Measurements from ENCODE around the gene FDX1.

The FDX1 gene

DNA sequence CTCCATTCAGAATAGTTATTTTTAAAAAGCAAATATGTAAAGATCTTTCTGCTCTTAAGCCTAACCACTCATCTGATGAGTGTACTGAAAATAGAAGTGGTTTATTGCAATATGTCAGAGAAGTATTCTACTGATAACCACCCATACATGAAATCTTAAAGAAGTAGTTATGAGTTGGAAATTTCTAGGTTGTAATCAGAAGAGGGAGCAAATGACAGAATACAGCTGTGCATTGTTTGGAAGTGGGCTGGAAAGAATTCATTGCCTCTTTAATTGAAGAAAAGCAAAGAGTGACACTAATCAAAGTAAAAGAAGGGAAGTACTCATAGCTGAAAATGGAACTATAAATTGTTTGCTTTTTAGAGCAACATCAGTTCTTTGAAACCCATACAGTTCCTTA, 39.4 kb downstream of the FDX1 start:
- no peak for DNase-seq

DNA sequence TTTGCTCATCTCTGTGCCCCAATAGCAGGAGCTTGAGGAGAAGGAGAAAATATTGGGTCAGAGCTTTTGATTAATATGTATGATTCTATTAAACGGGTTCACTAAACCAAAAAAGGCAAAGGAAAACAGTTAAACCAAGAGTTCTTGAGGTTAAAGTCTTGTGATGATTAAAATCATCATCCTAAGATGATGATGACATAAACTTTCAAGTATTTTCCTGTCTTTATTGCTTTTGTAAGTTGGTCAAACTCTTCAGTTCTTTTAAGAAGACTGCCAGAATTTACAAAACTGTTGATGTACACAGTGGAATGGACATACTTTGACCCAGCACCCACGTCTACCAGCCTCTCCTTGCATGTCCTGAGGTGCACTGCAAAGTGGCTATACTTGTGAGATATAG, 41.0 kb downstream of the FDX1 start:
- DNase-seq = no peak

DNA sequence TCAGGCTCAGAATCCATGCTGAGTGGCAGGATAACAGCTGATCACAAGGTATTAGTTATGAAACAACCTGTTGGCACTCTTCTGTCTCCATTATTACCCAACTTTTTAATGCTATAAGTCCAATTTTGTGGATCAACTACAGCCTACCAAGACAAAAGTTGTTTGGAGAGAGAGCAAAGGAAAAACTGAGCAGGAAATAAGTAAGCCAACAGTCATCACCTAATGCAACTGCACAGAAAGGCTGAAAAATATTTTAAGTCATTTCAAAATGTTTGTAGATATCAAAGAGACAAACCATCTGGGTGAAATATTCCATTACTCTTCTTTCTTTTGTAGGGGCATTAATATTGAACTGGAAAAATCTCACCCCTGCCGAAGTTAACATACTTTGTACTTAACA, 41.6 kb downstream of the FDX1 start:
- DNase-seq = no peak

DNA sequence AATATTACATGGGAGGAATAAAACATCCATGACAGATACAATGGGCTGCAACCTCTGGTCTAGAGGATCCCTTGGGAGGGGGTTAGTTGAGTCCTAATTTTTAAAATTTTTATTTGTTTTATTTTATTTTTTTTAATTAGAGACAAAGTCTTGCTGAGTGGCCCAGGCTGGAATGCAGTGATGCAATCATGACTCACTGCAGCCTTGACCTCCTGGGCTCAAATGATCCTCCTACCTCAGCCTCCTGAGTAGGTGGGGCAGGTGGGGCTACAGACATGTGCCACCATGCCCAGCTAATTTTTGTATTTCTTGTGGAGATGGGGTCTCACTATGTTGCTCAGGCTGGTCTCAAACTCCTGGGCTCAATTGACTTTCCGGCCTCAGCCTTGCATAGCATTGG, 43.1 kb downstream of the FDX1 start:
- no peak for DNase-seq

DNA sequence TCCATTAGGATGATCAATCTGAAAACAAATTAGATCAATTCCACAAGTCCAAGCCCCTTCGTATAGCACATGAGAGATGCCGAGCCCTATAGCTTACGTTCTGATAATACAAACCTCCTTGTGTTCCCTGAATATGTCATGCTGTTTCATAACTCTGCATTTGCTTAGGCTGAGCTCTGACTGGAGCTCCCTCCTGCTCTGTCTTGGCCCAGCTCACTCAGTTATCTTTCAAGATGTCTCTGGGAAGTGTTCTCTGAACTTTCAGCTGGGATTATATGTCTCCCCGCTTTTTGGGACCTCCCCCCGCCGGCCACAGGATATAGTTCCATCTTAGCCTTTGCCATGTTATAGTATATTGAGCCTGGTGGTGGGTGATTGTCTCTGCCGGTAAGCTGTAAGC, 44.0 kb downstream of the FDX1 start:
- DNase-seq = no peak

DNA sequence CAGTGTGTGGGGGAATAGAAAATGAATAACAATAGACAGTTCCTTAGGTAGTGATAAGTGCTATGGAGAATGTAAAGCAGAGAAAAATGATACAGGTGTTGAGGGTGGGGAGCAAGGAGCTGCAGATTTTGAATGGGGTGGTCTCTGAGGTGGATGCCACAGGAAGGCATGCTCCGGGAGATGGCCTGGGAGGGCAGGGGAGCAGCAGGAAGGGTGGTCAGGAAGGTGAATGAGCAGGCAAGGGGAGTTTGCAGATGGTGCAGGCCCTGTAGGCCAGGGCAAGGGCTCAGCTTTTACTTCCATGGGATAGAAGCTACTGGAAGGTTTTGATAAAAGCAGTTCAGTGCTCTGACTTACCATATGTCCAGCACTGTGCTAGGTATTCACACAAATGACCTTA, 44.8 kb downstream of the FDX1 start:
- DNase-seq = no peak

DNA sequence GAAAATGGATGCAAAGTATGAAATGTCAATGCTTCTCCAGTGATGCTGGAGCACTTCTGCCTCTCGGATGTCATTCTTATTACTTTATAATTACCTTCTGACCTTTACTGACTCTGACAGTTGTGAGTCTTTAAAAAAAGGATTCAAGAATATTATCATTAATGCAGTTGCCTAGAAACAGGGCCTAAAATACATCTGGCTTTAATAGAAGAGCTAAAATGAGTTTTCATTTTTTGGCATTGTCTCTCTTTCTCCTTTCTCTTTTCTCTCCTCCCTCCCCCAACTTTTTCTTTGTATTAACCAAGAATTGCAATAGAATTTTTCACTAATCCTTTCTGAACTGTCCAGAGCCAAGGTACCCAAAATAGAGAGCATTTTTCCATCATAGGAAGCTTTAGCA, 45.9 kb downstream of the FDX1 start:
- DNase-seq = no peak

DNA sequence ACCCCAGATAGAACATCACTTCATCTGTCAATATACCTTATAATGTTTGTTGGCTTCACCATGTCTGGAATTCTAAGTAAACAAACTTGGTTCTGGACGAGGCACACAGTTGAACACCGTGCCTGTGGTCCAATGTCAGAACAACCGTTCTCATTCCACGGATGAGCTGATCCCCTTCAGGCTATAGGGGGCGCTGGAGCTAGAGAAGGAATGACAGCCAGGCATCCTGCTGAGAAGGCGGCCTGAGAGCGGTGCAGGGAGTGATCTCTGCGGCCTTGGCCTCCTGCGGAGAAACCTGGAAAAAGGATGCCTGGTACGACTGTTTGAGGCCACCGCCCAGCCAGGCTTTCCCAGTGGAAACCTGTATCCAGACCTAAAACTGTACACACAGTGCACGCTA, 48.7 kb downstream of the FDX1 start:
- no peak for DNase-seq

DNA sequence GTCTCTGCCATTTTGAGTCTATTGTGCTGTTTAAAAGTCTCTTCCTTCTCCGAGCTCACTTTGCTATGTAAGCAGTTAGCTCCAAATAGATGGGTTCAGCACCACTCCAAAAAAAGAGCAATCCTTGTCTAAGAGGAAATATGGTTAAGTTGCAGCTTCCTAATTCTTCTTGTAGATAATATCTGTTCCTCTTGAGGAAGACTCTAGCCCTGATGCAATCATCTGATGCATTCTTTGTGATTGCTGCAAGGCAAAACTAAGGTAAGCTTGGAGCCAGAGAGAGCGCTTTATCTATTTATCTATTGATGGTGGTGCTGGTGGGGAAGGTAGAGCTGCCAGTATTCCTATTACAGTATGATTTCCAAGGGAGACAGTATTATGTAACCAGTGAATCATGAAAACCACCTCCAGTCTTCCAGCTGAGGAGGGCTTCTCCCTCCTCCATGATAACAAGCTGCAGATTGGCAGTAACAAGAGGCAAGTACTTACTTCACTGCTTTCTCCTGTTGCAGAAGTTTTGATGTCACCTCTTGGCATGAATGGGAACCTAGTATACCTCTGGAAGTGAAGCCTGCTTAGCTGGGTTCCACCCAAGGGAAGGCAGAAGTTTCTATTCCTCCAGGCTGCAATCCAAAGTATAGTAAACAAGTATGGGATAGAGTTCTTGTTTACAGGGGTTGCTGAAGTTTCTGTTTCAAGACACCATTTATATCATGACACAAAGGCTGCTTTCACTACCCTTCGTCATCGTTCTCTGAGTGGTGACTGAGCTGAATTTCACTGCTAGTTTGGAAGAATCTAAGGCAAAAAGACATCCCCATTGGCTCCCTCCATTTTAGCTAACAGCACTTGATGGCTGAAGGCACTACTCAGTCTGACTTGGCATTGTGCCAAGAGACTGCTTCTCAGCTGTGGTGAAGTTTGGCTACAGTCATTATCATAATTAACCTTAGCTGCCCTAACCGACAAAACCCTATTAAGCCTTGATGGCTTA, 49.7 kb downstream of the FDX1 start:
- DNase-seq = peak; percentile 45 to 52

DNA sequence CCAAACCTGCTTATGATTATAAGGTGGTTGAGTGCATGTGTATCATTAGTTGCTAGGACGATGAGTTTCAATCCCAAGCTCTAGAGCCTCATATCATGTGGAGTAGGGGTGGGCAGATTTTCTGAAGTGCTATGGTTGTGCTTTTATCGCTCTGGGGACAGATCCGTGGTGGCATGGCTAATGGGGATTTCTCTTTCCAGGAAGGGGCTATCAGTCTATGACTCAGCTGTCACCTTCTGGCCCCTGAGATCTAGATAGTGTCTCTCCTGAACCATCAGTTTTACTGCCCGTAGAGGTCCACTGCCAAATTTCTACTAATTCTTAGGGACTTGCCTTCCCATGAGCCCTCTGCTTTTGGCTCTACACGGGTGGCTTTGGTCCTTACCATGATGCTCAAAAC, 51.8 kb downstream of the FDX1 start:
- no peak for DNase-seq

DNA sequence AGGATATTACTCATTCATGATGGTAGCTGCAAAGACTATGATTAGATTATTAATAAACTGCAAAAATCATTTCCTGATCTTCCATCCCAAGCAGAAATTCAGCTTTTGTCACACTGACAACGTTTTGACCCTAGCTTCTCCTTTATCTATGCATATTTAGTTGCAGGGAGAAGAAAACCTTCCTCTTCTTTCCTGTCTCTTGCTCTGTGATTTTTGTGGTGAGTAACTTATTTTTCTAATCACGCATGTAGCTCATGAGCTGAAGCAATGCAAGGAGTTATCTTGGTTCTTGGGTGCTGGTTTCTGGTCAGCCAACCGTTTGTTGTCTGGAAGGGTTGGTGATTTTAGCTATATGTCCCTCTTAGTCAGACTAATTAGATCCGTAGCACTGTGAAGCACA, 56.4 kb downstream of the FDX1 start:
- no peak for DNase-seq

DNA sequence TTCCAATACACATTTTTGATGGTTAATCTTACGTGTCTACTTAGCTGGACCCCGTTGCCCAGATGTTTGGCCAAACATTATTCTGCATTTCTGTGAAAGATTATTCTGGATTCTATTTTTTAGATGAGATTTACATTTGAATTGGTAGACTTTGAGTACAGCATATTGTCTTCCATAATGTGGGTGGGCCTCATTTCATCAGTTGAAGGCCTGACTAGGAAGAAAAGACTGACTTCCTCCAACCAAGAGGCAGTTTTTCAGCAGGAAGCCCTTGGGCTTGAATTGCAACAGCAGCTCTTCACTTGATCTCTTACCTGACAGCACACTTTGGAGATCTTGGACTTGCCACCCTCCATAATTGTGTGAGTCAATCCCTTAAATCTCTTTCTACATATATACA, 58.7 kb downstream of the FDX1 start:
- DNase-seq = no peak

DNA sequence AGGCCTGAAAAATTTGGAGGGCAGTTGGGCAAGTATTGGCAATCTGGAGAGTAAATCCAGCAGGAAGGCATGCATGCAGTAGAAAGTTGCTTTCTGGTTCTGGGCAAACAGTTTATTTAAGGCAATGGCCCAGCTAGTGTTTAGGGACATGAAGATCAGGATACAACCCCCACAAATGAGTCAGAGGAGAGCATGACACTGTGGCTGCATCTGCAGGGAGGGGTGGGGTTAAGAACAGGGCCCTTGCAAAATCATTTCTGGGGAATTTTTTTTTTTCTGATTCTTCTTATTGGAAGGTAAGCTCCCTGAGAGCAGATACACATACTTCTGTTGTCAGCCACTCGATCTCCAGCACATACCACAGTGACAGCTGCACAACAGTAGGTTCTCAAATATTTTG, 61.1 kb downstream of the FDX1 start:
- no peak for DNase-seq

DNA sequence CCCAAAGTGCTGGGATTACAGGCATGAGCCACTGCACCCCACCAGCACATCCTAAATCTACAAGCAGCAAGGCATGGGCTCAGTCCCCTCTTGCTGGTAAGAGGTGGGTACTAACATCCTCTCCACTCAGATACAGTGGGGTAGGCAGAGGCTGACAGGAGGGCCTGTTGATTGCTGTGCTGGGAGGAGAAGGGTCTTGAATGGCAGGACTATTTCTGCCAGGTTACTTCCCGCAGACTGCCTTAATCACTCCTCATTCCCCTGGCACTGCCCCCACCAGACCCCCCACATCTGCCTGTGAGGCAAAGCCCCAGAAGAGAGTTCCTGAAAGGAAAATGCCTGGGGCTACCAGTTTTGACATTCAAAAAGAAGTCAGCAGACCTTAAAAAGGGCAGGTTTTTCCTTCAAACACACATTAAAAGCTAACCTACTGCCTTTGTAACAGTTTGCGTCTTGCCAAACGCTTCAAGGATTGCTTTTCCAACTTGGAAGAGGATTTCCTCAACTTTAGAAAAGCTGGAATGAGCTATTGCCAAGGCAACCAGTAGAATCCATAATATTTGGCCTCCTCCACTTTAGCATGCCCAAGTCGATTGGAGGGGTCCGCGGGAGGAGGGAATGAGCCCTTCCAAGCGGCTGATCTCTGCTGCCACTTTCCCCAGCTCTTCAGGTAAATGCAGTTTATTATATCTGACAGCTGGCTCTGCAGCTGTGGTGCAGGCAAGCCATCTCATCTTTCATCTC, 62.0 kb downstream of the FDX1 start:
- DNase-seq = no peak

DNA sequence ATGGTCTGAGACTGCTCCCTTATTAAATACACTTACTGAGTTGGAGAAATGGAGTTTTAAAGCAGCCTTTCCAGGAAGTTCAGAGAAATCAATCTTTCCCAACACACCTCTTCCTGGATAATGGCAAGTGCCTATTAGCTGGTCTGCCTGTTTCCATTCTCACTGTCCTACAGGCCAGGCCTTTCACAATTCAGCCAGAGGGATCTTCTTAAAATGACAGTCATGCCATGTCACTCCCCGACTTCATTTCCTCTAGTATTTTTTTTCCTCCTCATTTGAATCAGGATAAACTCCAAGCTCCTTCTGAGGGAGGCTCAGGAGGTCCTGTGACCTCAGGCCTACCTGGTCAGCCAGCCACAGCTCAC, 62.6 kb downstream of the FDX1 start:
- no peak for DNase-seq

DNA sequence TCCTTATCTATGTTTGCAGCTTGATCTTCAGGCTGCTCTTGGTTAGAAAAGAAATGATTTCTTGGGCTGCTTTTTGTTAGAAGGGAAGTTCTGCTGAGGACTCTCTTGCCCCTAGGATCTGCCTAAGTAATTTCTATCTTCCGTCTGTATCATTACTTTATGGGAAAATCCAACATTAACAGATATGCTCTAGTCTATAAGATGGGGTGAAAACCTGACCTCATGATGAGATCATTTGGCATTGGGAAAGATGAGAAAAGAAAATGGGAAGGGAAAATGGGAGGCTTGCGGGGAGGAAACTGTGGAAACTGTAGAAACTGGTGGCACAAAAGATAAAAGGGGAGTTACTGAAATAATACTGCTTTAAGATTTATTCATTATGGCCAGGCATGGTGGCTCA, 63.6 kb downstream of the FDX1 start:
- DNase-seq = no peak

DNA sequence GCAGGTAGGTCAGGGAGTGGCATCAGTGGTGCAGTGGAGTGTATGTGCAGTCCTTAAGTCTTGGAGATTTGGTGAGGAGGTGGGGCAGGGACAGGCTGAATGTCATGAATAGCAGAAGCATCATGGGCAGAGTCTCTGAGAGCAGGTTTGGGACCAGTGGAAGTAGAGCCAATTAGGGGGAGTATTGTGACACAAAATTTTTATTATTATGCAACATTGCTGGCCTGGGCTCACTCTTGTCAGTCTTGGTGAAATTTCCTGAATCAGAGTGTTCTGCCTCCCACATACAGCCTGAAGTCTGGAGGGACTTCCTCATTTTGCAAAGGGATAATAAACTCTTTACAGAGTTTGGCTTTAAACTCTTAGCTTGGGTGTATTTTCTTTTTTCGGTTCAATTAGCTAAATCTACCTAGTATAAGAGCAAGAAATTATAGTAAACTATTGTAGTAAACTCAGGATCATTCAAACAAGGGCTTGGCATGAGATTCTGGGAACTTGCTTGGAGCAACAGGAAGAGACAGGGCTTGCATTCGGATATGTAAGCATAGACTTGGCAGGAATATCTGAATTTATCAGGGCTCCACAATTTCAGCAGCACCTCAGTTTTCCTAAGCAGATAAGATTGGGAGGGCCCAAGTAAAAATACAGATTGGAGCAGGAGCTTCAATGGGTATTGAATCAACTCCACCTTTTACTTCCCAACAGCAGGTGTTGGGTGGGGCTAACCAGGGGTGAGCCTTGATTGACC, 67.7 kb downstream of the FDX1 start:
- DNase-seq = no peak

DNA sequence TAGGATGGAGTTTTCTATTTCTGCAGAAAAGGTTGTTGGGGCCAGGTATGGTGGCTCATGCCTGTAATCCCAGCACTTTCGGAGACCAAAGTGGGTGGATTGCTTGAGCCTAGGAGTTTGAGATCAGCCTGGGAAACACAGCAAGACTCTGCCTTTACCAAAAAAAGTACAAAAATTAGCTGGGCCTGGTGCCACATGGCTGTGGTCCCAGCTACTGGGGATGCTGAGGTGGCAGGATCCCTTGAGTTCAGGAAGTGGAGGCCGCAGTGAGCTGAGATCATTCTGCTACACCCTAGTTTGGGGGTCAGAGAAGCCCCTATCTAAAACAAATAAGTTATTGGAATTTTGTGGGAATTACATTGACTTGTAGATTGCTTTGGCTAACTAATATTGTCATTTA, 71.7 kb downstream of the FDX1 start:
- no peak for DNase-seq

DNA sequence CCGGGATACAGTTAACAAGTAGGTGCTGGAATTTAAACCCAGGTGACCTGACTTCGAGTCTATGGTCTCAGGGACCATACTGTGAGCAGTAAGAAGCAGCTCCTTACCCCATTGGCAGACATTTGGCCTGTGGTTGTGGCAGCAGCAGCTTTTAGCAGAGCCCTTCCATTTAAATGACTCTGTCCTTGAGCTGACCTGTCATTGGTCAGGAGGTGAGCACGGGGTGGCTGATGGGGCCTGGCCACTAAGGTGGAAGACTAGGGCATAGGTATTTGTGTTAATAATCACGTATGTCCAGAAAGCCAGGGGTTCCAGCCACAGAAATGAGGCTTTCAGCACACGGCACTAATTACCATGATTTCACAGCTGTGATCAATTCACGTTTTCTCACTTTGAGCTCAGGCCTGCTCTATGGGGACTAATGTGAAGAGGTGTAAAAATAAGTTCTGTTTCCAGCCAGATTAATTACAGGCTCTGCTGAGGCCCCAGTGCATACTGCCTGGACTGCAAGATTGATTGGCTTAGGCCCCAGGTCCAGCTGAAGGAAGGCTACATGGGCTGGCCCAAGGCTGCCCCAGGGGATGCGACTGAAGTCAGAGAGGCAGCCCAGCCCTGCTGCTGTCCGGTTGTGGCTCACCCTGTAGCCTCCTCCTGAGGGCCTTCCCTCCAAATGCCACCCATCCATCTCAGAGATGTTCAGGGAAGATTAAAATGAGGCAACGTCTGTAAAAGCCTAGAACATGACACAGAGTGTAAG, 76.0 kb downstream of the FDX1 start:
- DNase-seq = no peak

DNA sequence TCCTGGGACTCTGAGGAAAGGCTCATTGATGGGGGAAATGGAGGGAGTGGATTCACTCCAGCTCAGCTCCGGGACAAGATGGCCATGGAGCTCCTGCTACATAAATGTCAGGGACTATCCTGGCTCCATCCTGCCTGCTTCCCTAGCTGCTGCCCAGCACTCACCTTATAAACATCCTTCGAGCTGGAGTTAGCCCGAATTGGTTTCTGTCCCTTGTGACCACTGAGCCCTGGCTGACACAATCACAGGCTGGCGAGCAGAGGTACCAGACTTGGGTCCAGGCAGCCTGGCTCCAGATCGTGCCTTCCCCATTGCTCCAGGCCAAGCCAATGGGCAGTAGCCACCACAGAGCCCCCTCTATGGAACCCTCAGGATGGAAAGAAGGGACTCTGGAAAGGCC, 77.6 kb downstream of the FDX1 start:
- no peak for DNase-seq

DNA sequence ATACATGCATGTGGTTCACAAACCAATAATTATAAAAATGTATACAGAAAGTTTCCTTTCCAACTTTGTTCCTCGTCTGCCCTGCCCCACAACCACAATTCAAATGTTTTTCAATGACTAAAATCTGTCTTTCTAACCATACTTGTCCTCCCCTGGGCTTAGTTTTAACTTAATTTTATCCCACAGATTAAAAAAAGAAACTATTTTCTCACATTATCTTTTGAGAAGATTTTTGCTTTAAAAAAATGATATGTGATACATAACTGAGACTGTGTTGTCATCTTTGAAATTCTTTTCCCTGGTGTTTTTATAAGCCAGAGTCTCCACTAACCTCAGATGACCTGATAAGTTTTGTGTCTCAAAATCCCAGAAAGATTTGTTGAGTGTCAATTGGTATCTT, 79.0 kb downstream of the FDX1 start:
- DNase-seq = no peak

DNA sequence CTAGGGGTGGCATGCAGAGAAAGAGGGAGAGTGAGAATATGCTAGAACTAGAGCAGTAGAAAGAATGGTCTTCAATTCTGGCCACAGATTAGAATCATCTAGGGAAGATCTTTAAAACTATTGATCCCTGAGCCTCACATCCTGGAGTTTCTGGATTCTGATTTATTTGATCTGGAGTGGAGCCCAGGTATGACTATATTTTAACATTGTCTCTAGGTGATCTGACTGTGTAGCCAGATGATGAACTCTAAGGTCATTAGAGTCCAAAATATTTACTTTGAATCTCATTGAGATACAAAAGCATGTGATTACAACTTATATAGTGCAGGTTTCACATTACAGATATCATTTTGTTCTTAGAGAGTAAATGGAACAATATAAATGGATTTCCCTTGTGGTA, 79.7 kb downstream of the FDX1 start:
- DNase-seq = no peak

DNA sequence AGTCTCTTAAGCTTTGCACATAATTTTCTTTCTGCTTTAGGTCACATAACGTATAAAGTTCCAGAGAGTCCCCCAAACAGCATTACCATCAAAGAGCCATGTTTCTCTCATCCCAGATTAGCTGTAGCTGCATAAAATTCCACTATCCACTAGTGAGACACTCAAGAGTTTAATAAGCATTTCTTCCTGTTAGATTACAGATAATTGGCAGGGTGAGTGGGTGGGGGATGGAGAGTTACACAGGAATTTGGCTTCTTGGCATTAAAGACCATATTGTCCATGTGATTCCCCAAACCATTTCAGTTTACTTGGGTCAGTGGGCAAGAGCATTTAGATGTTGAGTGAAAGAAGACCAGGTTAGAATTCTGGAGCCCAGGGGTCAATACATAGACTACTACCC, 82.3 kb downstream of the FDX1 start:
- DNase-seq = no peak

Data from hippocampal formation (tissue), 2 donors.